Hepatocyte (in vitro differentiated cells): Measurements from ENCODE around the gene RASA3. TPM values are rescaled to one million over a fixed set of nuclear protein-coding genes. Genes with fewer than 3 reads are reported as not detected.
A peak's percentile ranks its signal among the peaks of the same experiment; 100 is the strongest.
"Not testable (repeated sequence)": the region's sequence is repeated elsewhere in the genome, so short reads cannot be mapped to it uniquely, and the experiment has no call there.

Source experiments
- DNase-seq: peaks from one replicate; pipeline ENCODE4 v3.0.0-alpha.2; 2016; ENCODE audit warnings: low spot score
- H2AFZ ChIP-seq: fragments of 200-600 bp; sonication (generic); 2 replicates; pipeline ENCODE4 v1.6.0; 2016; ENCODE audit warnings: antibody characterized with exemption, mild to moderate bottlenecking
- H3K27ac ChIP-seq: fragments of 200-600 bp; sonication (generic); 2 replicates; pipeline ENCODE4 v1.5.1; 2016; ENCODE audit warnings: mild to moderate bottlenecking
- H3K27me3 ChIP-seq: fragments of 200-600 bp; sonication (generic); 2 replicates; pipeline ENCODE4 v1.6.1; 2016
- H3K36me3 ChIP-seq: fragments of 200-600 bp; sonication (generic); replicated peaks from 2 replicates; pipeline ENCODE4 v1.5.1; 2016; ENCODE audit warnings: low read depth; ENCODE audit not compliant: insufficient read depth
- H3K4me1 ChIP-seq: fragments of 200-600 bp; sonication (generic); 2 replicates; pipeline ENCODE4 v1.5.1; 2016; ENCODE audit warnings: mild to moderate bottlenecking, moderate library complexity; ENCODE audit not compliant: insufficient read depth
- H3K4me2 ChIP-seq: fragments of 200-600 bp; sonication (generic); 2 replicates; pipeline ENCODE4 v1.6.0; 2016
- H3K4me3 ChIP-seq: fragments of 200-600 bp; sonication (generic); 2 replicates; pipeline ENCODE4 v1.5.1; 2016; ENCODE audit warnings: mild to moderate bottlenecking
- H3K79me2 ChIP-seq: fragments of 200-600 bp; sonication (generic); 2 replicates; pipeline ENCODE4 v1.6.0; 2017; ENCODE audit warnings: mild to moderate bottlenecking
- H3K9me2 ChIP-seq: fragments of 200-600 bp; sonication (generic); replicated peaks from 2 replicates; pipeline ENCODE4 v1.6.0; 2017; ENCODE audit warnings: mild to moderate bottlenecking; ENCODE audit not compliant: insufficient read depth
- H3K9me3 ChIP-seq: fragments of 200-600 bp; sonication (generic); 2 replicates; pipeline ENCODE4 v1.5.1; 2016; ENCODE audit warnings: low read depth, mild to moderate bottlenecking
- H4K20me1 ChIP-seq: fragments of 200-600 bp; sonication (generic); 2 replicates; pipeline ENCODE4 v1.6.0; 2016; ENCODE audit warnings: mild to moderate bottlenecking; ENCODE audit not compliant: insufficient read depth, poor library complexity, severe bottlenecking
- EZH2 ChIP-seq: fragments of 200-600 bp; sonication (generic); IDR thresholded peaks from 2 replicates; pipeline ENCODE4 v1.6.1; 2016; ENCODE audit warnings: antibody characterized with exemption, mild to moderate bottlenecking, borderline replicate concordance
- EZH2phosphoT487 ChIP-seq: fragments of 200-600 bp; sonication (generic); IDR thresholded peaks from one replicate; pipeline ENCODE4 v1.6.1; 2018; ENCODE audit warnings: antibody characterized with exemption, mild to moderate bottlenecking, low read depth, moderate library complexity; ENCODE audit not compliant: unreplicated experiment, severe bottlenecking
- WGBS: methylation state at CpG from one replicate; pipeline ENCODE4 v1.1.6; 2016; ENCODE audit warnings: low lambda C conversion rate; ENCODE audit errors: missing lambda C conversion rate; 5-methylcytosine and 5-hydroxymethylcytosine counted together
- polyA plus RNA-seq: library from polyadenylated mRNA; unstranded; fragments of >200 nt; fragmentation: Nextera tagmentation; extraction: Ambion mirVana; gene quantifications from 2 replicates; pipeline ENCODE4 v1.2.1, GENCODE V29; 2016
- total RNA-seq: library from RNA; depleted of rRNA; stranded (reverse); fragments of >200 nt; gene quantifications from 2 replicates; pipeline ENCODE4 v1.2.3, GENCODE V29; 2014
- TF ChIP-seq, protein P1 (sequence below): fragments of 200-600 bp; sonication (generic); IDR thresholded peaks from 2 replicates; pipeline ENCODE4 v1.5.1; 2016; ENCODE audit warnings: antibody characterized with exemption, mild to moderate bottlenecking; ENCODE audit not compliant: poor library complexity

Gene RASA3
- total and polyA plus RNA-seq, 2 experiments from 2014 or later, result 5.6 to 6.1 TPM

DNA sequence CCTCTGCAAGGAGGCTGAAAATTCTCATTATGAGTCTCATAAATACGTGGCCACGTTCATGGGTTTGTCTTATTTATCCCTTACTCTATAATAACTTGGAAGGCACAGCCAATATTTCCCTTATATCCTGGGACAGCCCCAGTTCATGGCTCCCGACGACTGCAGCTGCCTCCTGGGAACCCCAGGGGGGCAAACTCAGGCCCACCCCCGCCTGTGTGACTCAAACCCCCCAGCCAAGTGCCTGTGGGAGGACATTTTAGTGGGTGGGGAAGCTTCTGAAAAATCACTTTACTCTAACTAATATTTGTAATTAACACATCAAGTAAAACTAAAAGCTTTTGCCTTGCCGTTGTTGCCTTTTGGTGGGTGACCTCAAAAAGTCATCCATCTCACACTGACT lies 14.3 kb downstream of the RASA3 start:
- Histone ChIP-seq H3K79me2 (peaks cover 7% of the 10 kb centered on the region), H3K4me3 (no peak overlapping the region), H2AFZ (no peak overlapping the region), H3K36me3 (no peaks in the 10 kb centered on the region), H3K4me2 (no peak overlapping the region), H4K20me1 (no peaks in the 10 kb centered on the region), H3K27me3 (no peaks in the 10 kb centered on the region), H3K9me3 (no peaks in the 10 kb centered on the region), H3K9me2 (no peaks in the 10 kb centered on the region), H3K4me1 (peaks cover 33% of the 10 kb centered on the region), H3K27ac (peak overlapping the region; percentile 89)
- DNase-seq, result no peak
- 52% methylated on average over 6 of the region's 6 CpGs for WGBS
- TF ChIP-seq, protein P1, sequence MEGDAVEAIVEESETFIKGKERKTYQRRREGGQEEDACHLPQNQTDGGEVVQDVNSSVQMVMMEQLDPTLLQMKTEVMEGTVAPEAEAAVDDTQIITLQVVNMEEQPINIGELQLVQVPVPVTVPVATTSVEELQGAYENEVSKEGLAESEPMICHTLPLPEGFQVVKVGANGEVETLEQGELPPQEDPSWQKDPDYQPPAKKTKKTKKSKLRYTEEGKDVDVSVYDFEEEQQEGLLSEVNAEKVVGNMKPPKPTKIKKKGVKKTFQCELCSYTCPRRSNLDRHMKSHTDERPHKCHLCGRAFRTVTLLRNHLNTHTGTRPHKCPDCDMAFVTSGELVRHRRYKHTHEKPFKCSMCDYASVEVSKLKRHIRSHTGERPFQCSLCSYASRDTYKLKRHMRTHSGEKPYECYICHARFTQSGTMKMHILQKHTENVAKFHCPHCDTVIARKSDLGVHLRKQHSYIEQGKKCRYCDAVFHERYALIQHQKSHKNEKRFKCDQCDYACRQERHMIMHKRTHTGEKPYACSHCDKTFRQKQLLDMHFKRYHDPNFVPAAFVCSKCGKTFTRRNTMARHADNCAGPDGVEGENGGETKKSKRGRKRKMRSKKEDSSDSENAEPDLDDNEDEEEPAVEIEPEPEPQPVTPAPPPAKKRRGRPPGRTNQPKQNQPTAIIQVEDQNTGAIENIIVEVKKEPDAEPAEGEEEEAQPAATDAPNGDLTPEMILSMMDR, result no peak
- no peak for TF ChIP-seq EZH2
- TF ChIP-seq EZH2phosphoT487, result no peak

DNA sequence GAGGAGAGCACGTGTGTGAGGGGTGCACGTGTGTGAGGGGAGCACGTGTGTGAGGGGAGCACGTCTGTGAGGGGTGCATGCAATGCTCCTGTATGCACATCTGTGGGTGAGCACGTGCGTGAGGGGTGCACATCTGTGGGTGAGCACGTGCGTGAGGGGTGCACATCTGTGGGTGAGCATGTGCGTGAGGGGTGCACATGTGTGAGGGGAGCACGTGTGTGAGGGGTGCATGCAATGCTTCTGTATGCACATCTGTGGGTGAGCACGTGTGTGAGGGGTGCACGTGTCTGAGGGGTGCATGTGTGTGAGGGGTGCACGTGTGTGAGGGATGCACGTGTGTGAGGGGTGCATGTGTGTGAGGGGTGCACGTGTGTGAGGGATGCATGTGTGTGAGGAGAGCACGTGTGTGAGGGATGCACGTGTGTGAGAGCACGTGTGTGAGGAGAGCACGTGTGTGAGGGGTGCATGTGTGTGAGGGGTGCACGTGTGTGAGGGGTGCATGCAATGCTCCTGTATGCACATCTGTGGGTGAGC lies 15.0 kb downstream of the RASA3 start:
- not testable (repeated sequence) for H3K9me3 ChIP-seq, H3K27ac ChIP-seq, H3K4me3 ChIP-seq, DNase-seq, H3K9me2 ChIP-seq, H3K27me3 ChIP-seq, H3K36me3 ChIP-seq, H4K20me1 ChIP-seq, H3K4me2 ChIP-seq, H3K79me2 ChIP-seq, H2AFZ ChIP-seq
- H3K4me1 ChIP-seq, result peaks cover 35% of the 10 kb centered on the region
- 100% methylated on average over 15 of the region's 20 CpGs for WGBS

DNA sequence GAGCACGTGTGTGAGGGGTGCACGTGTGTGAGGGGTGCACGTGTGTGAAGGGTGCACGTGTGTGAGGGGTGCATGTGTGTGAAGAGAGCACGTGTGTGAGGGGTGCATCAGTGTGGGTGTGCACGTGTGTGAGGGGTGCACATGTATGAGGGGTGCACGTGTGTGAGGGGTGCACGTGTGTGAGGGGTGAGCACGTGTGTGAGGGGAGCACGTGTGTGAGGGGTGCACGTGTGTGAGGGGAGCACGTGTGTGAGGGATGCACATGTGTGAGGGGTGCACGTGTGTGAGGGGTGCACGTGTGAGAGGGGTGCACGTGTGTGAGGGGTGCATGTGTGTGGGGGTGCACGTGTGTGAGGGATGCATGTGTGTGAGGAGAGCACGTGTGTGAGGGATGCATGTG lies 15.7 kb downstream of the RASA3 start:
- TF ChIP-seq EZH2 (no peak), EZH2phosphoT487 (no peak)
- TF ChIP-seq, protein P1, result no peak
- no peak for DNase-seq
- Histone ChIP-seq H3K9me3 (no peaks in the 10 kb centered on the region), H3K27me3 (no peaks in the 10 kb centered on the region), H3K9me2 (no peaks in the 10 kb centered on the region), H2AFZ (no peak overlapping the region), H3K27ac (no peak overlapping the region), H3K4me2 (no peak overlapping the region), H3K79me2 (peaks cover 7% of the 10 kb centered on the region), H3K4me3 (no peak overlapping the region), H3K36me3 (no peaks in the 10 kb centered on the region), H3K4me1 (peaks cover 39% of the 10 kb centered on the region), H4K20me1 (no peaks in the 10 kb centered on the region)
- WGBS, result 97% methylated on average over 12 of the region's 17 CpGs

DNA sequence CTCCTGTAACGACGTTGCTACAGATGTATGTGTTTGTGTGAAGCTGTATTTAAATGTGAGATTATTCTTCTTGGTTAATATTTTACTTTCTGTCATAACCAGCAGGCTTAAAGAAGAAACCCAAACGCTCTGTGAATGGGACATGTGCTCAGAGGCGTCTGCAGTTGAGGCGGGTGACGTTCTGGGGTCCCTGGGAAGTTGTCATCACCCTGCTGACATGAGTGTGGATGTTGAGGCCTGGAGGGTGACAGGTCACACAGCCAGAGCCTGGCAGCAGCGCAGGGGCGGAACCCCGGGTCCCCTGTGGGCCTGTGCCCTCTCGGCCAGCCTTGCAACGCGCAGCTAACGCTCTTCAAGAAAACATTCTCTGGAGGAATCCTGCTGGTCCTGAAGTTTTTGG lies 16.6 kb downstream of the RASA3 start:
- TF ChIP-seq EZH2phosphoT487, result no peak
- TF ChIP-seq, protein P1, result no peak
- TF ChIP-seq EZH2, result no peak
- H3K4me2 ChIP-seq, result no peak overlapping the region
- peaks cover 7% of the 10 kb centered on the region for H3K79me2 ChIP-seq
- no peaks in the 10 kb centered on the region for H3K36me3 ChIP-seq
- WGBS, result 86% methylated on average over 13 of the region's 13 CpGs
- H3K9me2 ChIP-seq, result no peaks in the 10 kb centered on the region
- H3K27ac ChIP-seq, result peak overlapping the region; percentile 84
- no peak for DNase-seq
- no peak overlapping the region for H3K4me3 ChIP-seq
- H2AFZ ChIP-seq, result no peak overlapping the region
- no peaks in the 10 kb centered on the region for H3K27me3 ChIP-seq
- peaks cover 35% of the 10 kb centered on the region for H3K4me1 ChIP-seq
- H4K20me1 ChIP-seq, result no peaks in the 10 kb centered on the region
- H3K9me3 ChIP-seq, result no peaks in the 10 kb centered on the region
